Transverse colon (tissue), 4 donors: ENCODE data around the gene FXYD5. TPM values are rescaled to one million over a fixed set of nuclear protein-coding genes. Genes with fewer than 3 reads are reported as not detected.

Experiments used
- DNase-seq: peaks from one replicate; pipeline ENCODE4 v3.0.0-alpha.2; 2019
- H3K27ac ChIP-seq, 4 donors: fragments of 200-600 bp; sonication (generic); 2 replicates each; pipeline ENCODE4 v1.5.1; 2016 to 2018; ENCODE audit warnings: inconsistent platforms in 4 of 4
- H3K27me3 ChIP-seq: fragments of 200-600 bp; sonication (generic); 2 replicates; pipeline ENCODE4 v1.5.1; 2017; ENCODE audit warnings: inconsistent platforms
- H3K36me3 ChIP-seq, 4 donors: fragments of 200-600 bp; sonication (generic); 2 replicates each; pipeline ENCODE4 v1.5.1; 2017 to 2019; ENCODE audit warnings: inconsistent platforms in 4 of 4
- H3K4me1 ChIP-seq, 4 donors: fragments of 200-600 bp; sonication (generic); 2 replicates each; pipeline ENCODE4 v1.5.1; 2017 to 2020; ENCODE audit warnings: inconsistent platforms in 4 of 4
- H3K4me3 ChIP-seq, 4 donors: fragments of 200-600 bp; sonication (generic); 1 replicate in 1 of 4; 2 replicates in 3 of 4; pipeline versions ENCODE4 v1.5.1 to v1.6.1; 2017 to 2019; ENCODE audit warnings: inconsistent platforms in 4 of 4
- H3K9me3 ChIP-seq, 2 donors: fragments of 200-600 bp; sonication (generic); 2 replicates each; pipeline ENCODE4 v1.5.1; 2017 to 2019; ENCODE audit warnings: inconsistent platforms in 2 of 2
- EP300 ChIP-seq: sonication (generic); formaldehyde crosslinking; IDR thresholded peaks from one replicate; pipeline ENCODE4 v1.6.1; 2017; ENCODE audit warnings: antibody characterized with exemption, low read depth
- POLR2A ChIP-seq: fragments of 450-650 bp; IDR thresholded peaks from one replicate; pipeline ENCODE4 v1.6.1; 2016; ENCODE audit warnings: antibody characterized with exemption, mild to moderate bottlenecking, moderate library complexity
- POLR2AphosphoS5 ChIP-seq, 3 donors: sonication (generic); formaldehyde crosslinking; IDR thresholded peaks; one replicate each; pipeline ENCODE4 v1.6.1; 2016; ENCODE audit warnings: antibody characterized with exemption in 3 of 3
- WGBS, 2 donors: methylation state at CpG; one replicate each; pipeline ENCODE4 v1.1.5; 2018; ENCODE audit warnings: low coverage in 1 of 2; 5-methylcytosine and 5-hydroxymethylcytosine counted together
- in situ Hi-C, 4 donors: fragments of 200-750 bp; cut with MboI; loops; one replicate each; pipeline versions ENCODE4 v1.15.0 to v1.15.1; 2017; ENCODE audit warnings: low sequenced_read_pairs in 3 of 4, low pct_ligation_motif_present in 1 of 4, low pct_unique_long_range_greater_than_20kb in 1 of 4
- intact Hi-C: fragments of 100-400 bp; cut with DNase I; formaldehyde crosslinking; loops from one replicate; pipeline ENCODE4 v1.15.1; 2023; ENCODE audit warnings: low total_unique reads
- total RNA-seq, 4 donors: library from RNA; depleted of rRNA; stranded (reverse); fragments of >200 nt; gene quantifications; one replicate each; pipeline ENCODE4 v1.1.0, GENCODE V29; 2016
- TF ChIP-seq, protein P1 (sequence below), 5 experiments: fragments of 200-600 bp in 3 of 5; fragments of 450-650 bp in 2 of 5; sonication (generic) in 3 of 5; IDR thresholded peaks; 1 replicate in 2 of 5; 2 replicates in 3 of 5; pipeline ENCODE4 v1.5.1; 2016 to 2017; ENCODE audit warnings: antibody characterized with exemption in 5 of 5, inconsistent platforms in 3 of 5, mild to moderate bottlenecking in 2 of 5, moderate library complexity in 1 of 5

Gene FXYD5
- total RNA-seq, 4 donors from 2014 or later = 2.0 to 57.2 (median 15.1) TPM

DNA sequence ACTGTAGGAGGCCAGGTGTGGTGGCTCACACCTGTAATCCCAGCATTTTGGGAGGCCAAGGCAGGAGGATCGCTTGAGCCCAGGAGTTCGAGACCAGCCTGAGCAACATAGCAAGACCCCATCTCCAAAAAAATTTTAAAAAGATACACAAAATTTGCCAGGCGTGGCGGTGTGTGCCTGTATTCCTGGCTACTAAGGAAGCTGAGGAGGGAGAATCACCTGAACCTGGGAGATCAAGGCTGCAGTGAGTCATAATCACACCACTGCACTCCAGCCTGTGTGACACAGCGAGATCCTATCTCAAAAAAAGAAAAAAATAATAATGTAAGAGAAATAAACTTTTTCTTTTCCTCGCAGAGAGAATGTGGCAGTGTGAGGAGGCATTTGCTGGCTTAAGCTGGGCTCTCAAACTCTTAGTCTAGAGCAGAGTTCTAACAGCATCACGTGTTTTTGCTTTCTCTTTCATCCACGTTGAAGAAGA, 52.9 kb downstream of the FXYD5 start:
- Histone ChIP-seq H3K9me3 (no peaks in the 10 kb centered on the region), H3K4me1 (peaks cover 0 to 37% (median 0%) of the 10 kb centered on the region in 4 donors), H3K27ac (peak overlapping the region; percentile 57 to 70 (median 61)), H3K4me3 (no peak overlapping the region), H3K36me3 (no peaks in the 10 kb centered on the region), H3K27me3 (no peaks in the 10 kb centered on the region)
- DNase-seq = no peak
- 78 to 79% methylated on average over 8 of the region's 8 CpGs for WGBS, 2 donors
- in situ Hi-C loops = no loop called here
- no peak for TF ChIP-seq POLR2AphosphoS5 (IDR thresholded peaks at IDR 0.05)
- TF ChIP-seq, protein P1, sequence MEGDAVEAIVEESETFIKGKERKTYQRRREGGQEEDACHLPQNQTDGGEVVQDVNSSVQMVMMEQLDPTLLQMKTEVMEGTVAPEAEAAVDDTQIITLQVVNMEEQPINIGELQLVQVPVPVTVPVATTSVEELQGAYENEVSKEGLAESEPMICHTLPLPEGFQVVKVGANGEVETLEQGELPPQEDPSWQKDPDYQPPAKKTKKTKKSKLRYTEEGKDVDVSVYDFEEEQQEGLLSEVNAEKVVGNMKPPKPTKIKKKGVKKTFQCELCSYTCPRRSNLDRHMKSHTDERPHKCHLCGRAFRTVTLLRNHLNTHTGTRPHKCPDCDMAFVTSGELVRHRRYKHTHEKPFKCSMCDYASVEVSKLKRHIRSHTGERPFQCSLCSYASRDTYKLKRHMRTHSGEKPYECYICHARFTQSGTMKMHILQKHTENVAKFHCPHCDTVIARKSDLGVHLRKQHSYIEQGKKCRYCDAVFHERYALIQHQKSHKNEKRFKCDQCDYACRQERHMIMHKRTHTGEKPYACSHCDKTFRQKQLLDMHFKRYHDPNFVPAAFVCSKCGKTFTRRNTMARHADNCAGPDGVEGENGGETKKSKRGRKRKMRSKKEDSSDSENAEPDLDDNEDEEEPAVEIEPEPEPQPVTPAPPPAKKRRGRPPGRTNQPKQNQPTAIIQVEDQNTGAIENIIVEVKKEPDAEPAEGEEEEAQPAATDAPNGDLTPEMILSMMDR (IDR thresholded peaks at IDR 0.05) = no peak
- intact Hi-C loops = no loop called here

DNA sequence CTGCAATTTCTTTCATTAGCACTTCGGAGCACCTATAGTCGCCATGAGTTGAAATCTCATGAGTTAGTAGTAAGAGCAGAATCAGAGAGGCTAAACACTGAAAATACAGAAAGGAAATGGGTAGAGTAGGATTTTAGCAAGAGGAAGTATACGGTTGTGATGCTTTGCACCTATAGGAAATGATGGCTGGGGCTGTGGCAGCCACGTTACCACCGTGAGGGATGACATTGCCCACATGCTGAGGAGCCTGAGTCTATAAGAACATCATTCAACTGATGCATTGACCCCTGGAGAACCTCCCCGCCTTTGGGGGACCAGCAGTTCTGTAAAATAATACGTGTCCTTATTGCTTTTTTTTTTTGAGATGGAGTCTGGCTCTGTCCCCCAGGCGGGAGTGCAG, 53.6 kb downstream of the FXYD5 start:
- Histone ChIP-seq H3K9me3 (no peaks in the 10 kb centered on the region), H3K27me3 (no peaks in the 10 kb centered on the region), H3K4me3 (no peak overlapping the region), H3K4me1 (peaks cover 0 to 44% (median under 1%) of the 10 kb centered on the region in 4 donors), H3K36me3 (no peaks in the 10 kb centered on the region), H3K27ac (peak overlapping the region in 3 of 4 donors; percentile 60 to 70 (median 62))
- TF ChIP-seq EP300 (no peak), POLR2AphosphoS5 (IDR thresholded peaks at IDR 0.05) (no peak), POLR2A (no peak)
- TF ChIP-seq, protein P1 (IDR thresholded peaks at IDR 0.05) = no peak
- intact Hi-C loops (no loop called here), in situ Hi-C loops (no loop called here)
- DNase-seq = no peak
- 83 to 96% methylated on average over 4 to 8 of the region's 8 CpGs for WGBS, 2 donors

DNA sequence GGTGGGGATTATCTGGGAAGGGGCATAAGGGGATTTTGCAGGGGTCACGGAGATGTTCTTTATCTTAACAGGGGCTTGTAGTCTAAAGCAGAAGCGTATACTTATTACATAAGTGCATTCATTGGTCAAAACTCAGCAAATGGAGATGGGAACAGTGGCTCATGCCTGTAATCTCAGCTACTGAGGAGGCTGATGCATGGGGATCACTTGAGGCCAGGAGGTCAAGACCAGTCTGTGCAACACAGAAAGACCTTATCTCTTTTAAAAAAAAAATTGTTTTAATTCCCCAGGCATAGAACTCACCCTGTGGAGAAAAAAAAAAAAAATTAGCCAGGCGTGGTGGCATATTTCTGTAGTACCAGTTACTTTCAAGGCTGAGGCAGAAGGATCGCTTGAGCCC, 55.1 kb downstream of the FXYD5 start:
- Histone ChIP-seq H3K27me3 (no peaks in the 10 kb centered on the region), H3K4me1 (peaks cover 8 to 57% (median 12%) of the 10 kb centered on the region in 4 donors), H3K9me3 (no peaks in the 10 kb centered on the region), H3K27ac (no peak overlapping the region), H3K4me3 (no peak overlapping the region), H3K36me3 (no peaks in the 10 kb centered on the region)
- in situ Hi-C loops = no loop called here
- intact Hi-C loops = no loop called here
- TF ChIP-seq EP300 = no peak
- TF ChIP-seq POLR2AphosphoS5 (IDR thresholded peaks at IDR 0.05) = no peak
- TF ChIP-seq, protein P1 (IDR thresholded peaks at IDR 0.05) = no peak
- TF ChIP-seq POLR2A = no peak
- WGBS, 2 donors = 79 to 80% methylated on average over 4 of the region's 4 CpGs
- DNase-seq = no peak

DNA sequence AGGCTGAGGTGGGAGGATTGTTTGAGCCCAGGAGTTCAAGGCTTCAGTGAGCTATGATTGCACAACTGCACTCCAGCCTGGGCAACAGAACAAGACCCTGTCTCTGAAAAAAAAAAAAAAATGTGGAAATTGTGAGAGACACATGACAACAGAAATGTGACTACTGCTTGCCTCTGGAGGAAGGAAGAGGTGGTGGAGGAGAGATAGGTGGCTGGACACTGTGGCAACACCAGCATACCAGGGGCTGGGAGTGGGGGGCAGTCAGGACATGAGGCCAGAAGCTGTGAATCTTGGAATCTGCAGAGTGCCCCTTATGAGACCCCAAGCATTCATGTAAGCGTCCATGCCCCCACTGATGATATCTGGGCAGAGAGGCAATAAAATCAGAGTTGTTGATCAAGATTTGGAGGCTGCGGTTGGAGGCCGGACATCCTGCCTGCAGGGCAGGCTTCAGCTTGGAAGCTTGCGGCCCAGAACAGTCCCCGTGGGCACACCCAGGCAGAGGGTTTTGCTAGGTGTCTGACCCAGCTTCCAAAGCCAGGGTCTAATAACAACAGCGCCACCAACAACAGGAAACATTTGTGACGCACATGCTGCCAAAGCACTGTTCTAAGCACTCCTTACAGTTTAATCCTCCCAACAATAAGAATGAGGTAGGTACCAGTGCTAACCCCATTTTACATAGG, 57.2 kb downstream of the FXYD5 start:
- intact Hi-C loops (no loop called here), in situ Hi-C loops (no loop called here)
- peak in 2 of 3 donors; percentile 28 to 44 for TF ChIP-seq POLR2AphosphoS5 (IDR thresholded peaks at IDR 0.05)
- TF ChIP-seq, protein P1 (IDR thresholded peaks at IDR 0.05) = no peak
- H3K27ac ChIP-seq = peak overlapping the region; percentile 71 to 81 (median 75)
- no peak overlapping the region for H3K4me3 ChIP-seq
- DNase-seq = peak; percentile 70
- peaks cover 8 to 37% (median 12%) of the 10 kb centered on the region in 4 donors for H3K4me1 ChIP-seq
- 65% methylated on average over 7 of the region's 7 CpGs; no CpG with 5 or more reads in 1 of the 2 donors for WGBS, 2 donors
- H3K9me3 ChIP-seq = no peaks in the 10 kb centered on the region
- H3K36me3 ChIP-seq = no peaks in the 10 kb centered on the region
- H3K27me3 ChIP-seq = no peaks in the 10 kb centered on the region
